GM19328 (cell line): ENCODE data around the gene ARL14EPL.

Experiments used
- ATAC-seq: cut with Tn5 transposase; IDR thresholded peaks from one replicate; pipeline ENCODE4 v1.9.1; 2021; ENCODE audit warnings: mild to moderate bottlenecking, moderate library complexity; ENCODE audit not compliant: unreplicated experiment

ARL14EPL gene

GRCh38 chr5:116032094-116032517, at the start of gene ARL14EPL:
Gene ARL14EPL (plus strand): TSS chr5:116032472. CDS start chr5:116051466, 18,994 bp downstream.
- ATAC-seq: peak; percentile 57

- no peak for ATAC-seq
Observed at GRCh38 chr5:115983519-115983918, 48.8 kb upstream of the ARL14EPL start.

DNA sequence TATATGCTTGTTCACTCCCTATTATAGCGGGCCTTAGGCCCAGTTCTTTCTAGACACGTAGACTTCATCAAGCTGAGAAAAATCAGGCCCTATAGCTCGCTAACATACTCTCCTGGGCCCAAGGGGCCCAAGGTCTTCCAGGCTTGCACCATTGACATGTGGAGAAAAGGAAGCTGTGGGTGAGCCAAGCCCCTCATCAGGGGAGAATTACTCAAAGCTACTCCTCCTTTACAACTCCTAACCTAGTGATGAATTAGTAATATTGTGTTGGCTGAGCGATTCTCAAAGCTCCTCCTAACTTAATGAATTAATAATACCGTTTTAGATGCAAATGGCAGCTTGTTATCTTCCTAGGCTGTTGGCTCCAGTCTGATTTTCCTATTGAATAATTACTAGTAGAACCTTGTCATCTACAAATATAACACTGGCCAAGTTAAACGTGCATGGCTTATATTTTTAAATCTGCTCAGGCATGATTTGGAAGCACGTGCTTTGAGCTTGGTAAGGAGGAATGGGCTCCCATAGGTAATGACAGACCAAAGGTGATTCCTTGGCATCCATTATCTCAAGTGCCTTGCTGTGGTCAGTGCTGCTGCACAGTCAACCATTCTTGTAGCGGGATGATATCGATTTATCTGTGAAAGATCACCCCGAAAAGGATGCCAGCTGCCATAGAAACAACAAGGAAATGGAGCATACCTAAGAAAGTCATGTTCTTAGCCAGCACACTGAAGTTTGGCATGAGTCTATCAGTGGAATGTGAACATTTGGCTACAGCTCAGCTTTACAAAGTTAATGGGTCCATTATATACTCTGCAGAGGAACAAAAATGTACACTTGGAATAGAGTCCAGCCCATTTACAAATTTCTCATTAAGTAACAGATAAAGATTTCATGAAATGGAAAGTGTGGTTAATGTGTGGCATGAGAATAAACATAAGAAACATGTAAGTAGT, 46.2 kb upstream of the ARL14EPL start:
- ATAC-seq: no peak

DNA sequence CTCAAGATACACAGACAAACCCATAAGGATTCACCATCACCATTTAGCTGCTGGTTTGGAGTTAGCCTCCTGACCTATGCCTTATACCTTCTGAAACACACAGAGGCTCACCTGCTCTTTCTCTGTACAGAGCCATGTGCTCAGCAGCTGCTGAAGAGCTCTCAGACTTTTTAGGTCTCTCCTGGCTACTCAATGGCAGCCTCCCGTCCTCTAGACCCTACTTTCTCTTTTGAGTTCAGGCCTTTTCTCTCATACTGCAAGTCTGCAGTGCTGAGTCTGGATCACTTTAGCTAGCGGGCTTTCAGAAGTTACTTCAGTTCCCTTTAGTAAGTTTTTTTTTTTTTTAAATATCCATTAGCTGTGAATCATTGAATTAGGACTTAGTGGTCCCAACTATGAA, 44.3 kb upstream of the ARL14EPL start:
- no peak for ATAC-seq

DNA sequence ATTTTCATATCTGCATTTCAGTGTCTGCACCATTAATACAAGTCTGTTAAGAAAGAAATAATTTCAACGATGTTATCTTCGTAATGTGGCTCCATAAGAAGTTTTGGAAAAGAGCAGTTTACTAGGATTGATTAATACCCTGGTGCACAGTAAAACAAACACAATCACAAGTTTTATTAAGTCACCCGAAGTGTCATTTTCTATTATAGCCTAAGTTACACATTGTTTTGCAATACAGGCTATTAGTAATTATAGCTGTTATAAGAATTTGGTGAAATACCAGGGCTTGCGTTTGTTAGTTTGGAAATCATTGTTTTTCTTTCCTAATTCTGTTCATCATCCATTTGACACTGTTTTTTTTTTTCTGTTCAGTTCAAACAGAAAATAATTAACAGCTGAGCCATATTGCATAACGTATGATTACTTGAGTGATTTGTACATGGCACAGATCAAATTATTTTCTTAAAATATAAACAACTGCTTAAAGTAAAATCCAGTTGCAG, 39.4 kb upstream of the ARL14EPL start:
- no peak for ATAC-seq

DNA sequence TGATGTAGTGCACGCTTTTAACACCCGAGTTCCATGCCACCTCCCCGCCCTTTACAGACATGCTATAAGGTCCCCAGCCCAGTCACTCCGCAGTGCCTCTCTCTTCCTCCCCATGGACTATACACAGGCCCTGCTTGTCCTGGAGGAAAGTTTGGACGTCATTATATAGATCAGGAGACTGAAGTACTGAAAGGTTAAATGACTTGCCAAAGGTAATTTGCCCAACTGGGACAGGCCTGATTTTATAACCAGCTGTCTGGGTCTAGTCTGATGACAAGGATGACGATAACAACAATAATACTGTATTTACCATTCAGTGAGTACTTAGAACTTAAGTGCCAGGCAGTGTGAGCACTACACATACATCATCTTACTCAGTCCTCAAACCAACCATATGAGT, 36.9 kb upstream of the ARL14EPL start:
- no peak for ATAC-seq

- ATAC-seq: no peak
Observed at GRCh38 chr5:116002116-116002906, 30.0 kb upstream of the ARL14EPL start.

DNA sequence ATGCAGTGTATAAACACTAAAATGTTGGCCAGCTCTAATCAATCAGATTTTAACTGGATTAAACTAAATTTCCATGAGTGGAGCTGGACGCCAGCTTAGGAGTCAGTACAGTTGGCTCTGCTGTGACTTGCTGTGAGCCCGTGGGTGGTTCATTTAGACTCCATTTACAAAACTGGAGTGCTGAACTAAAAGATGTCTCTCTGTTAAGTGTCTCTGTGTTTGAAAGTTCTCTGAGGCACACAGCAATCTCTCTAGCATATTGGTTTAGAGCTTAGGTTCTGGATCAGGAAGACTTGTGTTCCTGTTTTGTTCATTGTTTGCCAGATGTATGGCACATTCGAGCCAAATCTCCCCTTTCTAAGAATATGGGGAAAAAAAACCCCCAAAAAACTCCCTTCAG, 28.0 kb upstream of the ARL14EPL start:
- no peak for ATAC-seq

DNA sequence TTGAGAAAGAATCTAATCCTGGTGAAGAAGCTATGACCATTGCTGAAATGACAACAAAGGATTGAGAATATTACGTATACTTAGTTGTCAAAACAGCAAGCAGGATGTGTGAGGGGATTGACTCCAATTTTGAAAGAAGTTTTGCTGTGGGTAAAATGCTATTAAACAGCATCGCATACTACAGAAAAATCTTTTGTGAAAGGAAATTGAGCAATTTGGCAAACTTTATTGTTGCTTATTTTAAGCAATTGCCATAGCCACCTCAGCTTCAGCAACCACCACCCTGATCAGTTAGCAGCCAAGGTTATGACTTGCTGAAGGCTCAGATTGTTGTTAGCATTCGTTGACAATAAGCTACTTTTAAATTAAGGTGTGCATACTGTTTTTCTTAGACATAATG, 22.5 kb upstream of the ARL14EPL start:
- ATAC-seq: no peak

- ATAC-seq: no peak
Observed at GRCh38 chr5:116011046-116011445, 21.2 kb upstream of the ARL14EPL start.

GRCh38 chr5:116013207-116013785, 19.0 kb upstream of the ARL14EPL start:
- ATAC-seq: no peak

- ATAC-seq: no peak
Observed at GRCh38 chr5:116013936-116014335, 18.3 kb upstream of the ARL14EPL start.

DNA sequence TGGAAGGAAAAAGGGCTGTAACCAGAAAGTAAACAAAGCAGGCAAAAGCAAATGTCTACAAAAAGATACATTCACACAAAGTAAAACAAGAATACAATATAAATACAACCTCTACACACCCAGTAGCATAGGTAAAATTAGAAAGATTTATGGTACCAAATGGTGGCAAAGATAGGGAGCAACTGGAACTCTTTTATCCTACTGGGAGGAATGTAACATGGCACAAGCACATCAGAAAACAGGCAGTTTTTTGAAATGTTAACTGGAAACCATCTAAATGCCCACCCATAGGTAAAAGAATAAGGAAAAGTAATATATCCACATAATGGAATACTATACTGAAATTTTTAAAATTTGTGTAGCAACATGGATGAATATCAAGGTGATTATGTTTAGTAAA, 8.7 kb upstream of the ARL14EPL start:
- no peak for ATAC-seq

DNA sequence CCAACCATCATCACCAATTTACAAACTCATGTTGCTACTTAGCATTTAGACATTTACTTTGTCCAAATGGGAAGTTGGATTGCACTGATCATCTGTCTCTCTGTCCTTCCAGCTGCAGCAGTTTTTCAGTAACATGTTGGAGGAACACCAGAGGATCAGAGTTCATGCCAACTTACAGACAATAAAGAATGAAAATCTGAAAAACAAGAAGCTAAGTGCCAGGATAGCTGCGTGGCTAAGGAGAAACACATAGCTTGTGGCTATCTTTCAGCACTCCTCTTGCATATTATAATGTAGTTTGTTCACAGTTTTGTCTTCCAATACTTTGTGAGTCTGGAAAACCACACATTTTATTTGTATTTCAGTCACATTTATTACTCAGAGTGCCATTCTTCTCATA, 6.4 kb upstream of the ARL14EPL start:
- ATAC-seq: no peak

DNA sequence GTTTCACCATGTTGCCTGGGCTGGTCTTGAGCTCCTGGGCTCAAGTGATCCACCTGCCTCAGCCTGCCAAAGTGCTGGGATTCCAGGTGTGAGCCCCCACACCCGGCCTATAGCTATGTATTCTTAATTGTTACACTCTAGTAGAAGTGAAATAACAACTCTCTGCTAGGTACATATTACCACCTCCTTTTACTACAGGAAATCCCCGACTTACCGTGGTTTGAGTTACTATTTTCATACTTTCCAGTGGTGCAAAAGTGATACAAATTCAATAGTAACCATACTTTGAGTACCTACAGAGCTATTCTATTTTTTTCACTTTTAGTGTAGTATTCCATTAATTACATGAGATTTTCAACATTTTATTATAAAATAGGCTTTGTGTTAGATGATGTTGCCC, 719 bp downstream of the ARL14EPL start:
- no peak for ATAC-seq

- no peak for ATAC-seq
Observed at GRCh38 chr5:116035123-116035522, 2.9 kb downstream of the ARL14EPL start.

GRCh38 chr5:116037236-116037822, 5.1 kb downstream of the ARL14EPL start:
- ATAC-seq: no peak

GRCh38 chr5:116038817-116039216, 6.5 kb downstream of the ARL14EPL start:
- ATAC-seq: peak; percentile 79

DNA sequence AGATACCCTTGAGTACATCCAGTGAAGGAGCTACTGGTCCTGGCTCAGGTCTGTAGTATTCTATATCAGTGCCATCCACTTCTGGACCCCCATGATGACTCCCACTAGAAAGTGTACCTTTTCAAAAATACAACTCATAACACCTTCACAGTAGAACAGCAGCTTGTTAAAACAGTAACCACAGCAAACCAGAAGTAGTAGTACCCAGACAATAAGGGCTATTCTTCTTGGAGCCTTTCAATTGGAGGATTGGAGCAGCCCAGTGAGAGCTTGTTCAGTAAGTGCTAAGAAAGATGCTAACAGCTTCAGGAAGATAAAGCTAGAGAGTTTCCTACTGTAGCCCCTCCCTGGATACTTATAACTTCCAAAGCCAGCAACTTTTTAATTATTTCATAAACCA, 10.1 kb downstream of the ARL14EPL start:
- ATAC-seq: no peak

- no peak for ATAC-seq
Observed at GRCh38 chr5:116044073-116044472, 11.8 kb downstream of the ARL14EPL start.

DNA sequence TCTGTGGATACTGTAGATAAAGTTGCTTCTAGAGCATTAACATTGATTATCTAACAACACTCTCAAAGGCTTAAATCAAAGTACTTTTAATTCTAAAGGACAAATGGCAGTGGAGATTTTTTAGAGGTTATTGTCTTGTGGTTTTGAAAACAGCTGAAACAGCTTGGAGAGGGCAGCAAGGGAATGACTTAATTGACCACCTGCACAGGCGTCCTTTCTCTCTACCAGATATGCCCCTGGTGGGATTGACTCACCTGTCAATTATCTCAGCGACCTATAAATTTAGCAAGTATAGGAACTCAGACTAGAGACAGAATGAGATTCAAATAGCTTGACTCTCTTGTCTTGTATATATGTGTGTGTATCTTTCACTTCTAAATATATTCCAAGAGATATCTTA, 13.5 kb downstream of the ARL14EPL start:
- ATAC-seq: no peak
